Suprapubic skin (tissue), 4 donors: ENCODE measurements around the gene NEK10. TPM values are rescaled to one million over a fixed set of nuclear protein-coding genes. Genes with fewer than 3 reads are reported as not detected.

ENCODE experiments used
- DNase-seq, 2 donors: peaks; one replicate each; pipeline ENCODE4 v3.0.0-alpha.2; 2019; ENCODE audit warnings: low spot score in 2 of 2
- H3K27ac ChIP-seq: fragments of 200-600 bp; sonication (generic); one replicate; pipeline ENCODE4 v1.5.1; 2019
- H3K27me3 ChIP-seq: fragments of 200-600 bp; sonication (generic); one replicate; pipeline ENCODE4 v1.5.1; 2019
- H3K36me3 ChIP-seq: fragments of 200-600 bp; sonication (generic); one replicate; pipeline ENCODE4 v1.5.1; 2019
- H3K4me1 ChIP-seq: fragments of 200-600 bp; sonication (generic); one replicate; pipeline ENCODE4 v1.5.1; 2019
- H3K4me3 ChIP-seq: fragments of 200-600 bp; sonication (generic); one replicate; pipeline ENCODE4 v1.5.1; 2019; ENCODE audit warnings: mild to moderate bottlenecking
- H3K9me3 ChIP-seq: fragments of 200-600 bp; sonication (generic); one replicate; pipeline ENCODE4 v1.5.1; 2019
- CTCF ChIP-seq, 2 donors: fragments of 200-600 bp in 1 of 2; fragments of 450-650 bp in 1 of 2; sonication (generic) in 1 of 2; IDR thresholded peaks; one replicate each; pipeline ENCODE4 v1.5.1; 2016 to 2019; ENCODE audit warnings: antibody characterized with exemption in 2 of 2, mild to moderate bottlenecking in 1 of 2, moderate library complexity in 1 of 2
- EP300 ChIP-seq: sonication (generic); formaldehyde crosslinking; IDR thresholded peaks from one replicate; pipeline ENCODE4 v1.6.1; 2017; ENCODE audit warnings: antibody characterized with exemption
- POLR2A ChIP-seq, 2 donors: fragments of 450-650 bp; IDR thresholded peaks; one replicate each; pipeline ENCODE4 v1.6.1; 2017; ENCODE audit warnings: antibody characterized with exemption in 2 of 2, mild to moderate bottlenecking in 2 of 2, moderate library complexity in 2 of 2
- POLR2AphosphoS5 ChIP-seq, 3 donors: sonication (generic); formaldehyde crosslinking; IDR thresholded peaks; one replicate each; pipeline ENCODE4 v1.6.1; 2017; ENCODE audit warnings: antibody characterized with exemption in 3 of 3
- WGBS: methylation state at CpG from one replicate; pipeline ENCODE4 v1.1.5; 2018; 5-methylcytosine and 5-hydroxymethylcytosine counted together
- total RNA-seq, 4 donors: library from RNA; depleted of rRNA; stranded (reverse); fragments of >200 nt; gene quantifications; one replicate each; pipeline ENCODE4 v1.1.0, GENCODE V29; 2016

Gene NEK10
- total RNA-seq, 4 donors from 2014 or later = 2.4 to 3.4 (median 3.0) TPM; not detected in 1

DNA sequence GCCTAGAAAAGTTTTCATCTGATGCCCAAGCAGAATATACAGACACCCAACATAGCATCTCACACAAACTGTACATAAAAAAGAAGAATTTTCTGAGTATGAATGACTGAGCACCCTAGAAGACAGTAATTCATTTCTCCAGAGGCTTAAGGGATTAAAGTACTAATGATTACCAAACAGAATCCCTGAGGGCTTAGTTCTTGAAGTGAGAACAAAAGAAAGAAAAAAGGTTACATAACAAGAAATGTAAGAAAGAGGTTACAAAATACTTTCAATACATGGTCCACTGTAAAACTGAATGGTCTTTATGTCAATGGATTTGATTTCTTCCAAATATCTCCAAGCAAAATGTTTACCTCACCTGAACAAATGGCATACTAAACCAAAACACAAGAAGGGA lies 9.1 kb upstream of the NEK10 start:
- Histone ChIP-seq H3K36me3 (peaks cover 21% of the 10 kb centered on the region), H3K4me1 (no peaks in the 10 kb centered on the region), H3K9me3 (no peaks in the 10 kb centered on the region), H3K4me3 (no peak overlapping the region), H3K27ac (no peak overlapping the region), H3K27me3 (no peaks in the 10 kb centered on the region)
- DNase-seq = no peak
- no peak for TF ChIP-seq POLR2AphosphoS5 (IDR thresholded peaks at IDR 0.05)
- TF ChIP-seq POLR2A (IDR thresholded peaks at IDR 0.05) = no peak
- no peak for TF ChIP-seq EP300
- TF ChIP-seq CTCF (IDR thresholded peaks at IDR 0.05) = no peak

DNA sequence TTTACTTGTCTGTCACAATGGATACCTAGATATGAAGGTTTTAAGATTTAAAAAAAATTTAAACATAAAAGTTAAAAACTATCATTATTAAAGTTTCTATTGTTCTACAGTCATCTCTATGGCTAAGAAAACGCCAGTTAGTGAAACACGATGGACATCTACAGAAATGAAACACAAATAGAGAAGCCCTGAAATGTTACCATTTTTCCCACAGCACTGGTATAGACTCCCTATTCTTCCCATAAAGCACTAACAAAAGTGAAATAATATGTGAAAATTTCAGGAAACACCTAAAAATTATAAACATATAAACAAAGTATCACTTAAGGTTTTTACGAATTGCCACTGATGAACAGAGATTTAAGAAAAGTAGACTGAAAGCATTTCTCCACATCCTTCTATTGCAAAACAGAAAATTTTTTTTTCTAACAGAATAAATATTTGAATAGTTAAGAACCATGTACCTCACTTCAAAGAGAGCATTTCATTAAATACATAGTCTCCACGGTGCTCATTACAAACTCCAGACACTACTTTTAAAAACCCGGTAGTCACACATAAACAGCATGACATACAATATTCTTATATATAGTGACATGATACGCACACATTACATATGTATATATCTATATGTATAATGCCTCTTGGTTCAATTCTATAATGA lies 7.1 kb upstream of the NEK10 start:
- no peak overlapping the region for H3K4me3 ChIP-seq
- no peaks in the 10 kb centered on the region for H3K9me3 ChIP-seq
- H3K4me1 ChIP-seq = no peaks in the 10 kb centered on the region
- H3K36me3 ChIP-seq = peaks cover 6% of the 10 kb centered on the region
- H3K27me3 ChIP-seq = no peaks in the 10 kb centered on the region
- no peak for DNase-seq
- TF ChIP-seq POLR2AphosphoS5 (IDR thresholded peaks at IDR 0.05) (no peak), EP300 (no peak), CTCF (IDR thresholded peaks at IDR 0.05) (no peak), POLR2A (IDR thresholded peaks at IDR 0.05) (no peak)
- H3K27ac ChIP-seq = no peak overlapping the region
- 96% methylated on average over 6 of the region's 6 CpGs for WGBS

- Histone ChIP-seq H3K27ac (no peak overlapping the region), H3K4me1 (peaks cover 15% of the 10 kb centered on the region), H3K9me3 (no peaks in the 10 kb centered on the region), H3K4me3 (no peak overlapping the region), H3K36me3 (no peaks in the 10 kb centered on the region), H3K27me3 (no peaks in the 10 kb centered on the region)
- no peak for DNase-seq
- WGBS = 89% methylated on average over 1 of the region's 1 CpG
- TF ChIP-seq CTCF (IDR thresholded peaks at IDR 0.05) (no peak), POLR2A (IDR thresholded peaks at IDR 0.05) (no peak), POLR2AphosphoS5 (IDR thresholded peaks at IDR 0.05) (no peak), EP300 (no peak)
These were observed 3.1 kb downstream of the NEK10 start for GRCh38 chr3:27366062-27366591.

GRCh38 chr3:27360113-27361078 lies 8.8 kb downstream of the NEK10 start:
- no peak for TF ChIP-seq POLR2A (IDR thresholded peaks at IDR 0.05)
- TF ChIP-seq POLR2AphosphoS5 (IDR thresholded peaks at IDR 0.05) = no peak
- no peak for TF ChIP-seq CTCF (IDR thresholded peaks at IDR 0.05)
- H3K4me1 ChIP-seq = peaks cover 9% of the 10 kb centered on the region
- H3K36me3 ChIP-seq = no peaks in the 10 kb centered on the region
- H3K4me3 ChIP-seq = no peak overlapping the region
- no peak for DNase-seq
- WGBS = 82% methylated on average over 7 of the region's 7 CpGs
- H3K27ac ChIP-seq = no peak overlapping the region
- H3K9me3 ChIP-seq = no peaks in the 10 kb centered on the region
- no peaks in the 10 kb centered on the region for H3K27me3 ChIP-seq

DNA sequence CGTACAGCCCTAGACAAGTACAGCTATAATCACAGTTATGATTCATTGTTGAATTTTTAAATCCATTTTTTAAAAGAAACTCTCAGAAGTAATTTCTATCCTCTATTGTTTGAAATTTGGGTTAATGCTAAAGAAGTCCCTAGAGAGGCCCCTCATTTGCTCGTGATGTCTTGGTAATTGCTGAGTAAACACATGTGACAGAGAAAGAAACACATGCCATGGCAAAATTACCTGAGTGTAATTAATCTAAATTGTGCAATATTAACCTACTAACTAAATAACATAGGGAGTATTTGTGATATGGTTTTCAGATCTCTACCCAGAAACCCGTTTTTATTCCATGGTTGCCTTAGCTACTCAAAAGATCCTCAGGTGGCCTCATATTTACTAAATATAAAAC lies 10.8 kb downstream of the NEK10 start:
- Histone ChIP-seq H3K36me3 (no peaks in the 10 kb centered on the region), H3K27ac (no peak overlapping the region), H3K9me3 (no peaks in the 10 kb centered on the region), H3K4me1 (peaks cover 26% of the 10 kb centered on the region), H3K4me3 (no peak overlapping the region), H3K27me3 (no peaks in the 10 kb centered on the region)
- TF ChIP-seq CTCF (IDR thresholded peaks at IDR 0.05) = no peak
- no peak for DNase-seq
- WGBS = 73% methylated on average over 3 of the region's 3 CpGs
